GM18502 (cell line): ENCODE measurements around the gene AP1S1.
A peak's percentile ranks its signal among the peaks of the same experiment; 100 is the strongest.
"Not testable (repeated sequence)": the region's sequence is repeated elsewhere in the genome, so short reads cannot be mapped to it uniquely, and the experiment has no call there.

ENCODE experiments used
- ATAC-seq: cut with Tn5 transposase; IDR thresholded peaks from one replicate; pipeline ENCODE4 v1.9.1; 2021; ENCODE audit warnings: mild to moderate bottlenecking; ENCODE audit not compliant: unreplicated experiment, poor library complexity

AP1S1 gene

GRCh38 chr7:101124376-101125056, 29.8 kb upstream of the AP1S1 start:
- no peak for ATAC-seq

GRCh38 chr7:101125989-101126650, 28.2 kb upstream of the AP1S1 start:
- ATAC-seq = no peak

GRCh38 chr7:101126651-101127459, 27.4 kb upstream of the AP1S1 start, which contains the start of gene SERPINE1:
TSS of gene SERPINE1 (plus strand) at chr7:101127104. CDS start at chr7:101128394, 1,290 bp downstream.
- no peak for ATAC-seq

GRCh38 chr7:101127460-101128039, 26.7 kb upstream of the AP1S1 start:
- no peak for ATAC-seq

GRCh38 chr7:101128040-101128834, 26.0 kb upstream of the AP1S1 start:
- no peak for ATAC-seq

- ATAC-seq = no peak
These were observed 24.6 kb upstream of the AP1S1 start for GRCh38 chr7:101129603-101130117.

- not testable (repeated sequence) for ATAC-seq
These were observed 21.4 kb upstream of the AP1S1 start for GRCh38 chr7:101132626-101133600.

- no peak for ATAC-seq
These were observed 20.5 kb upstream of the AP1S1 start for GRCh38 chr7:101133621-101134398.

- no peak for ATAC-seq
These were observed 19.8 kb upstream of the AP1S1 start for GRCh38 chr7:101134399-101134980.

- no peak for ATAC-seq
These were observed 16.5 kb upstream of the AP1S1 start for GRCh38 chr7:101137651-101138212.

- ATAC-seq = peak; percentile 77
These were observed 15.9 kb upstream of the AP1S1 start for GRCh38 chr7:101138213-101138870.

GRCh38 chr7:101140339-101140699, 14.0 kb upstream of the AP1S1 start:
- no peak for ATAC-seq

- no peak for ATAC-seq
These were observed 13.4 kb upstream of the AP1S1 start for GRCh38 chr7:101140746-101141382.

- ATAC-seq = no peak
These were observed 2.2 kb upstream of the AP1S1 start for GRCh38 chr7:101151908-101152651.

GRCh38 chr7:101154693-101155102, 422 bp downstream of the AP1S1 start:
- ATAC-seq = peak; percentile 24

- no peak for ATAC-seq
These were observed 1.0 kb downstream of the AP1S1 start for GRCh38 chr7:101155303-101155702.
